Measurements from ENCODE around the gene ARRDC4.

DNA sequence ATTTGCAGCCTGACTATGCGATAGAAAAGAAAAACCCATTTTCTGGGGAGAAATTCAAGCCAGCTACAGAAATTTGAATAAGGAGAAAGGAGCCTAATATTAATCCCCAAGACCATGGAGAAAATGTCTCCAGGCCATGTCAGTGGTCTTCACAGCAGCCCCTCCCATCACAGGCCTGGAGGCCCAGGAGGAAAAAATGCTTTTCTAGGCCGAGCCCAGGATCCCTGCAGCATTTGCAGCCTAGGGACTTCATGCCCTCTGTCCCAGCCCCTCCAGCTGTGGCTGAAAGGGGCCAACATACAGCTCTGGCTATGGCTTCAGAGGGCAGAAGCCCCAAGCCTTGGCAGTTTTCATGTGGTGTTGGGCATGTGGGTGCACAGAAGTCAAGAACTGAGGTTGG lies 26.3 kb downstream of the ARRDC4 start:
- TF ChIP-seq, protein P1, sequence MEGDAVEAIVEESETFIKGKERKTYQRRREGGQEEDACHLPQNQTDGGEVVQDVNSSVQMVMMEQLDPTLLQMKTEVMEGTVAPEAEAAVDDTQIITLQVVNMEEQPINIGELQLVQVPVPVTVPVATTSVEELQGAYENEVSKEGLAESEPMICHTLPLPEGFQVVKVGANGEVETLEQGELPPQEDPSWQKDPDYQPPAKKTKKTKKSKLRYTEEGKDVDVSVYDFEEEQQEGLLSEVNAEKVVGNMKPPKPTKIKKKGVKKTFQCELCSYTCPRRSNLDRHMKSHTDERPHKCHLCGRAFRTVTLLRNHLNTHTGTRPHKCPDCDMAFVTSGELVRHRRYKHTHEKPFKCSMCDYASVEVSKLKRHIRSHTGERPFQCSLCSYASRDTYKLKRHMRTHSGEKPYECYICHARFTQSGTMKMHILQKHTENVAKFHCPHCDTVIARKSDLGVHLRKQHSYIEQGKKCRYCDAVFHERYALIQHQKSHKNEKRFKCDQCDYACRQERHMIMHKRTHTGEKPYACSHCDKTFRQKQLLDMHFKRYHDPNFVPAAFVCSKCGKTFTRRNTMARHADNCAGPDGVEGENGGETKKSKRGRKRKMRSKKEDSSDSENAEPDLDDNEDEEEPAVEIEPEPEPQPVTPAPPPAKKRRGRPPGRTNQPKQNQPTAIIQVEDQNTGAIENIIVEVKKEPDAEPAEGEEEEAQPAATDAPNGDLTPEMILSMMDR (IDR thresholded peaks at IDR 0.05; ENCODE audit: low read length), result no peak
- no peak for TF ChIP-seq EZH2 (IDR thresholded peaks at IDR 0.05; ENCODE audit: borderline replicate concordance, low read length)
